Muscle layer of colon (tissue), 2 donors: Measurements from ENCODE around the gene DAPK1.

Experiments
- H3K27ac ChIP-seq: one replicate; pipeline ENCODE4 v1.7.0; 2013; ENCODE audit warnings: low read depth, mild to moderate bottlenecking, low read length, moderate library complexity
- H3K27me3 ChIP-seq, 2 donors: one replicate each; pipeline ENCODE4 v1.7.0; 2013; ENCODE audit warnings: low read length in 2 of 2, mild to moderate bottlenecking in 2 of 2; ENCODE audit not compliant: insufficient read depth in 2 of 2, control insufficient read depth in 1 of 2
- H3K36me3 ChIP-seq: one replicate; pipeline ENCODE4 v1.7.0; 2013; ENCODE audit warnings: mild to moderate bottlenecking, low read length; ENCODE audit not compliant: insufficient read depth
- H3K4me1 ChIP-seq: one replicate; pipeline ENCODE4 v1.7.0; 2013; ENCODE audit warnings: mild to moderate bottlenecking, low read length; ENCODE audit not compliant: insufficient read depth
- H3K4me3 ChIP-seq, 2 donors: one replicate each; pipeline ENCODE4 v1.7.0; 2013; ENCODE audit warnings: low read length in 2 of 2, low read depth in 1 of 2, mild to moderate bottlenecking in 1 of 2, moderate library complexity in 1 of 2
- H3K9ac ChIP-seq: one replicate; pipeline ENCODE4 v1.7.0; 2013; ENCODE audit warnings: low read length
- H3K9me3 ChIP-seq: one replicate; pipeline ENCODE4 v1.7.0; 2013; ENCODE audit warnings: mild to moderate bottlenecking, low read length
- donor health status: abdominal sarcoma.
- donor health status: Adenocarcinoma of cecum.

The DAPK1 gene

DNA sequence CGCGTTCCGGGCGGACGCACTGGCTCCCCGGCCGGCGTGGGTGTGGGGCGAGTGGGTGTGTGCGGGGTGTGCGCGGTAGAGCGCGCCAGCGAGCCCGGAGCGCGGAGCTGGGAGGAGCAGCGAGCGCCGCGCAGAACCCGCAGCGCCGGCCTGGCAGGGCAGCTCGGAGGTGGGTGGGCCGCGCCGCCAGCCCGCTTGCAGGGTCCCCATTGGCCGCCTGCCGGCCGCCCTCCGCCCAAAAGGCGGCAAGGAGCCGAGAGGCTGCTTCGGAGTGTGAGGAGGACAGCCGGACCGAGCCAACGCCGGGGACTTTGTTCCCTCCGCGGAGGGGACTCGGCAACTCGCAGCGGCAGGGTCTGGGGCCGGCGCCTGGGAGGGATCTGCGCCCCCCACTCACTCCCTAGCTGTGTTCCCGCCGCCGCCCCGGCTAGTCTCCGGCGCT, at the start of gene DAPK1:
TSS of gene DAPK1 (plus strand) at position 264 of the 442 bp plus-strand sequence. CDS start 1,211 bp downstream, outside the sequence.
- Histone ChIP-seq H3K9ac (peak within 1 kb of the TSS; percentile 67), H3K27me3 (no peaks in the 10 kb centered on the region), H3K9me3 (no peaks in the 10 kb centered on the region), H3K36me3 (no peaks in the 10 kb centered on the region), H3K4me3 (peak within 1 kb of the TSS; percentile 76 to 92), H3K27ac (peak within 1 kb of the TSS; percentile 93), H3K4me1 (peaks cover 33% of the 10 kb centered on the region)

DNA sequence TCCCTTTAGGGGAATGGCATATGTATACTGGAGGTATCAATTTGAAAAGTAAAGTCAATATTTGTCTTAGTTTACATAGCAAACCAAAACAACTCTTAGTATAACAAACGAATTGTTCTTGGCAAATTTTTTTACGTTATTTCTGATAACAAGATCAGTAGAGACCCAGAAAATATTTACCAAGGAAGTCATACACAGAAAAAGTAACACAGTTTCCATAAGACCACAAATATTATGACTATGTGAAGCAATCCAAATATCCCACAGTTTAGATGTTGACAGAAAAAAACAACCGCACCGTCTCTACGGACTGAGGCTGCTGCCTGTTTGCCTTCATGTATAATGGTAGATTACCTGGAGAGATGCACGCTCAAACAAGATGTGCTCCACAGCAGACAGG, 46.5 kb upstream of the DAPK1 start:
- Histone ChIP-seq H3K27me3 (no peaks in the 10 kb centered on the region), H3K9ac (no peak overlapping the region), H3K36me3 (no peaks in the 10 kb centered on the region), H3K4me3 (no peak overlapping the region), H3K9me3 (no peaks in the 10 kb centered on the region), H3K4me1 (no peaks in the 10 kb centered on the region), H3K27ac (no peak overlapping the region)

DNA sequence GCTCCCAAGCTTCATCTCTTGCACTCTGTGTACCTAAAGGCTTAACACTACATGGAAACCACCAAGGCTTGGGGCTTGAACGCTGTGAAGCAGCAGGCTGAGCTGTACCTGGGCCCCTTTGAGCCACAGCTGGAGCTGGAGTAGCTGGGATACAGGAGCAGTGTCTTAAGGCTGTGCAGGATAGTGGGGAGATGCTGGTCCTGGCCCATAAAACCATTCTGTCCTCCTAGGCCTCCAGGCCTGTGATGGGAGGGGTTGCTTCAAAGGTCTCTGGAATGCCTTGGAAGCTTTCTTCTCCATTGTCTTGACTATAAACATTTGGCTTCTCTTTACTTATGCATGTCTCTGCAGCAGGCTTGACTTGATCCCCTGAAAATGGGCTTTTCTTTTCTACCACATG, 42.3 kb upstream of the DAPK1 start:
- H3K9ac ChIP-seq = no peak overlapping the region
- no peak overlapping the region for H3K4me3 ChIP-seq
- H3K27ac ChIP-seq = no peak overlapping the region
- H3K9me3 ChIP-seq = no peaks in the 10 kb centered on the region
- H3K36me3 ChIP-seq = no peaks in the 10 kb centered on the region
- no peaks in the 10 kb centered on the region for H3K4me1 ChIP-seq
- H3K27me3 ChIP-seq = no peaks in the 10 kb centered on the region

DNA sequence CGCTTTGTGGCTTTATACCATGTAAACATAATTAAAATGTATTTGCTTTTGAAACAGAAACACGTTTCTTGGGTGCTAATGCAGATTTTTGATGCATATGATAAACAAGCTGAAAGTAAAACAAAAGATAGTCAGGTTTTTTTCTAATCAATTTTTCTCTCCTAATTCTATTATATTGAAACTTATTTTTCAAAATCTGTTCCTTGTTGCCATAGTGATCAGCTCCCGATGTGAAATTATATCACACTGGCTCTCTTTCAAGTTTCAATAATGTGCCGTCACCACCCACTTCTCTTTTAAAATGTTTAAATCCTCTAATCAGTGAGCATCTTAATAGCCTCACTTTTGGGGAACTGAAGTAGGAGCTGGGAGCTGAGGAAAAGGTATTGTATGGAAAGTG, 36.4 kb upstream of the DAPK1 start:
- no peaks in the 10 kb centered on the region for H3K27me3 ChIP-seq
- H3K4me1 ChIP-seq = peaks cover 4% of the 10 kb centered on the region
- no peak overlapping the region for H3K4me3 ChIP-seq
- H3K9me3 ChIP-seq = no peaks in the 10 kb centered on the region
- H3K27ac ChIP-seq = no peak overlapping the region
- no peak overlapping the region for H3K9ac ChIP-seq
- no peaks in the 10 kb centered on the region for H3K36me3 ChIP-seq

DNA sequence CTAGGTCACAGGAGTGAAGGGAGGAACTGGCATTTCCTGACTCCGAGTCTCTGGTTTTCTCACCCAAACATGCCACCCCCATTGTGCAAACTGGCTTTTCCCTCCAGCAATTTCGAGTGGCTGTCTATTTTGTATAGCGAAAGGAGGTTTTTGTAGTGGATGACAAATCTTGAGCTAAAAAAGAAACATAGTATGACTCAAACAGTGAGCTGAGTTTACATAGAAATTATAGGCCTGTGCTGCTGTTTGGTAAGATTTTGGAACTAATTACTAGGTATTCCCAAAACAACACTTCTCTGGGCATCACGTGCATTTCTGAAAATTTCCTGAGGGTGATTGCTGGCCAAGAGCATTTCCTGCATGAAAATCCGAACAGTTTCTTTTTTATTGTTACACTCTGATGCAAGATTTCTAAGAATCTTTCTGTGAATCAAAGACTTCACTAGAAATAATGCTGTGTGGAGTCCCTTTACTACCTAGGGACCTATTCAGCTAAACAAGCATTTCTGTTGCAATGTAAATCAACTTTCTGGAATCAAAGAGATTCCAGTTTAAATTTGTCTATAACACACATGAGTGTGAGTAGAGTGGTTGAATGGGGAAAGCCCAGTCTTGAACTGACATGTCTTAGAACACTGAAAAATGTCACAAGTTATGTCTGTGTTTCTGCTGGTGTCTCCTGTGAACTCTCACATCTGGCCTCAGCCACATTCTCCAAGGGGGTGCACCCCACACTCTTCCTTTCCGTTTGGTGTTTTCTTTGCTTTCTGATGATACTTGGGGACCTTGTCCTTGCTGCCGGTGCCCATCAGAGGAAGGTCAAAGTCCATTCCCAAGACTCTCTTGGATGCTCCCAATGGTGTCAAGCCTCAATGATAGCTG, 33.3 kb upstream of the DAPK1 start:
- Histone ChIP-seq H3K27me3 (no peaks in the 10 kb centered on the region), H3K9me3 (no peaks in the 10 kb centered on the region), H3K36me3 (no peaks in the 10 kb centered on the region), H3K9ac (no peak overlapping the region), H3K4me3 (no peak overlapping the region), H3K27ac (no peak overlapping the region), H3K4me1 (peaks cover 4% of the 10 kb centered on the region)

DNA sequence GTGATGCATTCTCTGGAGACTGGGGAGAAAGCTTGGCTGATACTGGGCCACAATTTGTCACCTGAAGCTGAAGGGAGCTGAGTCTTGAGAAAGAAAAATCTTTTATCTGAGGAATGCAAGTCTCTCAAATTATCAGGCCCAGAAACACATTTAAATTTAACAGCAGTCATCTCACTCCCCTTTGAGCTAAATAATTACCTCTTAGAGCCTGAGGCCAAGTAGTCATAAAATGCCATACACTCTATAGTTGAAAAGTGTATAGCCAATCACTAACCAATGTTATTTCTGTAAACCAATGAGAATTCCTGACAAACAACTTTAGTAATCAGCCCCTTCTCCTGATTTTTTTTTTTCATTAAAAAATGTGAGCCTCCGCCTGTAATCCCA, 32.7 kb upstream of the DAPK1 start:
- no peak overlapping the region for H3K27ac ChIP-seq
- H3K4me3 ChIP-seq = no peak overlapping the region
- peaks cover 4% of the 10 kb centered on the region for H3K4me1 ChIP-seq
- H3K36me3 ChIP-seq = no peaks in the 10 kb centered on the region
- no peaks in the 10 kb centered on the region for H3K27me3 ChIP-seq
- H3K9ac ChIP-seq = no peak overlapping the region
- H3K9me3 ChIP-seq = no peaks in the 10 kb centered on the region

DNA sequence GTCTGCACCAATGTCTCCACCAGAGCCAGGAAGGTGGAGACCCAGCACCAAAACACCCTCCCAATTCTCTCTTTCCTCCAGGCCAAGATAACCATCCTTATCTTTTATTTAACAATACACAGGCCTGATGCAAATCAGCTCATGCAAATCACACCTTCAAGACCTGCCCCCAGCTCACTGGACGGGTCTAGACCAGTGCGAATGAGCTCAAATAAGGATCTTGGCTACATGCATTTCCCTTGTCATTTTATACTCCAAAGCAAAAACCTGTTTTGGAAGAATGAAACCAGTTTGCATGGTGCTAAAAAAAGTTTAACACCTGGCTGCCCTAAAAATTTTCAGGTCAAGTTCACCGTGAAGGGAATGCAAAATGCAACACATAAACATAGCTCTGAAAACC, 31.9 kb upstream of the DAPK1 start:
- no peak overlapping the region for H3K4me3 ChIP-seq
- H3K27me3 ChIP-seq = no peaks in the 10 kb centered on the region
- peaks cover 4% of the 10 kb centered on the region for H3K4me1 ChIP-seq
- H3K9me3 ChIP-seq = no peaks in the 10 kb centered on the region
- no peaks in the 10 kb centered on the region for H3K36me3 ChIP-seq
- H3K27ac ChIP-seq = no peak overlapping the region
- H3K9ac ChIP-seq = no peak overlapping the region

DNA sequence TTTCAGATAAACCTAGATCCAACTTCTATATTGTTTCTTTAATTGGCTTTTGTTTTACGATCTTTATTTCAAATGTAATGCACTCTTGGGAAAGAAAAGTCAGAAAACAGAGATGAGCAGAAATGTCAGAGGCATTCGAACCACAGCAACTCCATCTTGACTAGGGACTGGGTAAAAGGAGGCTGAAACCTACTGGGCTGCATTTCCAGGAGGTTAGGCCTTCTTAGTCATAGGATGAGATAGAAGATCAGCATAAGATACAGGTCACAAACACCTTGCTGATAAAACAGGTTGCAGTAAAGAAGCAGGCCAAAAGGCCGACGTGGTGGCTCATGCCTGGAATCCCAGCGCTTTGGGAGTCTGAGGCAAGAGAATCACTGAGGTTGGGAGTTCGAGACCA, 30.5 kb upstream of the DAPK1 start:
- Histone ChIP-seq H3K9me3 (no peaks in the 10 kb centered on the region), H3K36me3 (no peaks in the 10 kb centered on the region), H3K4me1 (peaks cover 4% of the 10 kb centered on the region), H3K4me3 (no peak overlapping the region), H3K27me3 (no peaks in the 10 kb centered on the region), H3K9ac (no peak overlapping the region), H3K27ac (no peak overlapping the region)

DNA sequence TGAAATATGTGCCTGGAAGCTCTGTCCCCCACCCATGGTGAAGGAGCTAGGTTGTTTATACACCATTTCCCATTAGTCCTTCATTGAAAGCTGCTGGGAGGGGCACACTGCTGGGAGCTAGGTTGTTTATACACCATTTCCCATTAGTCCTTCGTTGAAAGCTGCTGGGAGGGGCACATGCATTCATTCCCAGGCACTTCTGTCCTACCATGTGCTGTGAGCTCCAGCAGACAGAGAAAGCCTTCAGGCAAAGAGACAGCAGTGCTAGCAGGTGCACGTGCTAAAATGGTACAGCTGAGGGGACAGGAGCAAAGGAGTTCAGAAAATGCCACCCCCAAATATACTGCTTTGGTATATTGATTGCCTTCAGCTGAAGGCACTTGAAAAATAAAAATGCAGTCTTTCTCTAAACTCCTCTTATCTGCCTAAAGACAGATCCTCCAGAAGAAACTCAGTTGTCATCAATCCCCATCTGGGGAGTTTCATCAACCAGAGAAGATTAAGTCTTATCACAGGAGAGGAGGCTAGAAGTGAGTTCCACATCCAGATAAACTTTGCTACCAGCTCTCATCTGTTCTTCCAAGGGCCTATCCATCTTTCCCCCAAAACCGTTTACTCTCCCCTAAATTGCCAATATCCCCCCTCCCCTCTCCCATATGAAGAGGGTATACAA, 27.7 kb upstream of the DAPK1 start:
- no peaks in the 10 kb centered on the region for H3K36me3 ChIP-seq
- H3K9me3 ChIP-seq = no peaks in the 10 kb centered on the region
- no peaks in the 10 kb centered on the region for H3K27me3 ChIP-seq
- H3K4me3 ChIP-seq = no peak overlapping the region
- H3K9ac ChIP-seq = no peak overlapping the region
- H3K4me1 ChIP-seq = no peaks in the 10 kb centered on the region
- no peak overlapping the region for H3K27ac ChIP-seq

DNA sequence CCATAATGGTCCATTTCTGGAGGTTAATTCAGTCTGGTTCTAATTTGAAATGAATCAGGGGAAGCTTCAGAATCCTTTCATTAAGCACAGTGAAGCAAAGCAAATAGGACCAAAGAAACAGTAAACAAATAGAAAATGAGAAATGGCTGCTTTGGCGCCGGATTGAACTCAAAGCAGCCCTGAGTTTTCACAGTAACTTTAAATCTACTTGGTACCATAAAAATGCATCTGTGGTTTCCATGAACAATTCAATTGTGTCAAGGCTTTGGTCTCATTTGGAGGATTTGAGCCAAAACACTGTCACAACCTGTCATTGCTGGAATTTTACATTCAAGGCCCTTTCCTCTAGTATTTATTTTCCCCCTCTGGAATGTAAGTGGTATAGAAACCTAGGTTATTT, 25.9 kb upstream of the DAPK1 start:
- Histone ChIP-seq H3K4me3 (no peak overlapping the region), H3K9ac (no peak overlapping the region), H3K9me3 (no peaks in the 10 kb centered on the region), H3K4me1 (no peaks in the 10 kb centered on the region), H3K27me3 (no peaks in the 10 kb centered on the region), H3K36me3 (no peaks in the 10 kb centered on the region), H3K27ac (no peak overlapping the region)

DNA sequence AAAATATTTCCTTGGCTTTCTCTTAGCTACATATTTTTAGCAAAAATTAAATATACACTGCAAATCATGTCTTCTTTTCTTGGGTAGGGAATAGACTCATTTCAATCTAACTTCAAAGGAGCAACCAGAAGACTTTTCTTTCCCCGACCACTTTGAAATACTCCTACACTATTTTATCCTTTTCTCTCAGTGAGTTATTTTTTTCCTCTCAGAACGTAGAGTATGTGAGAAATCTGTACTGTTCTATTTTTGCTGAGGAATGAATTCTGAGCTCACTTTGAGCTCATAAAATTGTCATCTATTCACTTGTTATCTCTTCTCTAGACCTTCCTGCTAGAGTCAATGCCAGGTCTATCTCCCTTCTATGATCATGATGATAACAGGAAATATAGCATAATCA, 22.2 kb upstream of the DAPK1 start:
- Histone ChIP-seq H3K9me3 (no peaks in the 10 kb centered on the region), H3K27ac (no peak overlapping the region), H3K27me3 (no peaks in the 10 kb centered on the region), H3K4me3 (no peak overlapping the region), H3K36me3 (no peaks in the 10 kb centered on the region), H3K4me1 (no peaks in the 10 kb centered on the region), H3K9ac (no peak overlapping the region)
